Measurements from ENCODE around the gene ADAM10. TPM values are rescaled to one million over a fixed set of nuclear protein-coding genes. Genes with fewer than 3 reads are reported as not detected.
"Not testable (repeated sequence)": the region's sequence is repeated elsewhere in the genome, so short reads cannot be mapped to it uniquely, and the experiment has no call there.

The ADAM10 gene
- total and polyA plus RNA-seq, 8 donors = 5.8 to 159 (median 17.2) TPM

DNA sequence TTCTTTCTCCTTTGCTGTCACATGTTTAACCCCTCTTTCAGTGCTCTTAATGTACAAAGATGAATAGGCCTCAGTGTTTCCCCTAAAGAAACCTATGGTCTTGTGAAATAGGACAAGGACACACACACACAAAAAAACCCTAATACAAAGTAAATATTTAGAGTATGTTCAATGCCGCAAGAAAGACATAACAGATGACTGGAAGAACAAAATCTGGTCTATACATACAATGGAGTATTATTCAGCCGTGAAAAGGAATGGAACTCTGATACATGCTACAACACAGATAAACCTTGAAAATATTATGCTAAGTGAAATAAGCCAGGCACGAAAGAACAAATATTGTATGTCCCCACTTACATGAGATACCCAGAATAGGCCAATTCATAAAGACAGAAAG is 123.1 kb downstream of the ADAM10 start:
- TF ChIP-seq POLR2AphosphoS5 (IDR thresholded peaks at IDR 0.05) = no peak
- TF ChIP-seq, protein P1, sequence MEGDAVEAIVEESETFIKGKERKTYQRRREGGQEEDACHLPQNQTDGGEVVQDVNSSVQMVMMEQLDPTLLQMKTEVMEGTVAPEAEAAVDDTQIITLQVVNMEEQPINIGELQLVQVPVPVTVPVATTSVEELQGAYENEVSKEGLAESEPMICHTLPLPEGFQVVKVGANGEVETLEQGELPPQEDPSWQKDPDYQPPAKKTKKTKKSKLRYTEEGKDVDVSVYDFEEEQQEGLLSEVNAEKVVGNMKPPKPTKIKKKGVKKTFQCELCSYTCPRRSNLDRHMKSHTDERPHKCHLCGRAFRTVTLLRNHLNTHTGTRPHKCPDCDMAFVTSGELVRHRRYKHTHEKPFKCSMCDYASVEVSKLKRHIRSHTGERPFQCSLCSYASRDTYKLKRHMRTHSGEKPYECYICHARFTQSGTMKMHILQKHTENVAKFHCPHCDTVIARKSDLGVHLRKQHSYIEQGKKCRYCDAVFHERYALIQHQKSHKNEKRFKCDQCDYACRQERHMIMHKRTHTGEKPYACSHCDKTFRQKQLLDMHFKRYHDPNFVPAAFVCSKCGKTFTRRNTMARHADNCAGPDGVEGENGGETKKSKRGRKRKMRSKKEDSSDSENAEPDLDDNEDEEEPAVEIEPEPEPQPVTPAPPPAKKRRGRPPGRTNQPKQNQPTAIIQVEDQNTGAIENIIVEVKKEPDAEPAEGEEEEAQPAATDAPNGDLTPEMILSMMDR (IDR thresholded peaks at IDR 0.05) = no peak
- TF ChIP-seq EP300 (IDR thresholded peaks at IDR 0.05) = no peak
- intact Hi-C loops (cut with DNase I; ENCODE audit: low total_unique reads) = no loop called here
- H3K27ac ChIP-seq = no peak overlapping the region
- H3K4me1 ChIP-seq = peaks cover 10 to 30% (median 18%) of the 10 kb centered on the region in 4 donors
- H3K36me3 ChIP-seq = peaks cover 3 to 24% (median 17%) of the 10 kb centered on the region in 4 donors
- H3K9me3 ChIP-seq = no peaks in the 10 kb centered on the region
- H3K27me3 ChIP-seq = no peaks in the 10 kb centered on the region
- 89 to 97% (median 96%) methylated on average over 3 of the region's 3 CpGs for WGBS, 5 donors
- no peak for DNase-seq
- no peak overlapping the region for H3K4me3 ChIP-seq

DNA sequence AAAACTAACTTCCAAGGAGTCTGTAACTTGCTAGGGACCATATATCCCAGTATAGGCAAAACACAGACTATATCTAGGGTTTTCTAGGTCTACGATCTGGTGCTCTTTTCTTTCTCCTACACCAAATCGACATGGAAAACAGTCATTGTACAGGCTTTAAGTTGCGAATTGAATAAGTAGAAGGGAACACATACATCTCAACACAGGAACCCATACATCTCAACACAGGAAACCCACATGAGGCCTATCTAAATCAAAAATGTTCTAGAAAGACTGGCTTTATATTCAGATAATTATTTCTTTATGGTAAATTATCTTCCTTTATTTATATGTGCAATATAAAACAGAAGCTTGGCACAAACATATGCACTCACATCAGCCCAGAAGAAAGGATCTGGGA is 126.6 kb downstream of the ADAM10 start:
- TF ChIP-seq, protein P1 (IDR thresholded peaks at IDR 0.05) = no peak
- TF ChIP-seq POLR2AphosphoS5 (IDR thresholded peaks at IDR 0.05) (no peak), POLR2A (IDR thresholded peaks at IDR 0.05) (no peak), EP300 (IDR thresholded peaks at IDR 0.05) (no peak)

DNA sequence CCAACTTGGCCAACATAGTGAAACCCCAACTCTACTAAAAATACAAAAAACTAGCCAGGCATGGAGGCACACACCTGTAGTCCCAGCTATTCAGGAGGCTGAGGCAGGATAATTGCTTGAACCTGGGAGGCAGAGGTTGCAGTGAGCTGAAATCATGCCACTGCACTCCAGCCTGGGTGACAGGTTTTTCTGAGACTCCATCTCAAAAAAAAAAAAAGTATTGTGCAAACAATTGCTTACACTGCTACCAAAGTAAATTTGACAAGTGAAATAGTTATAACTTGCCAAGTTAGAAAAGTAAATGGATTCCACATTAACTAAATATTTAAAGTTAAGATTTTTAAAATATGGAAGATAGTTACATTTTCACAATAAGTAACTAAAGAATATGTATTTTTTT is 129.2 kb downstream of the ADAM10 start:
- DNase-seq; H3K27me3 ChIP-seq; H3K4me3 ChIP-seq; H3K9me3 ChIP-seq; H3K27ac ChIP-seq; intact Hi-C loops (cut with DNase I; ENCODE audit: low total_unique reads): not testable (repeated sequence)
- Histone ChIP-seq H3K4me1 (peaks cover 0 to 11% (median 0%) of the 10 kb centered on the region in 4 donors), H3K36me3 (peaks cover 0 to 39% (median 28%) of the 10 kb centered on the region in 4 donors)

More for the DNA sequence above, 126.6 kb downstream of the ADAM10 start:
- Histone ChIP-seq H3K27ac (no peak overlapping the region), H3K4me3 (no peak overlapping the region), H3K36me3 (peaks cover 3 to 33% (median 25%) of the 10 kb centered on the region in 4 donors), H3K9me3 (peaks cover 0 to 3% (median 0%) of the 10 kb centered on the region in 4 donors), H3K4me1 (peaks cover 2 to 17% (median 9%) of the 10 kb centered on the region in 4 donors), H3K27me3 (no peaks in the 10 kb centered on the region)
- intact Hi-C loops (cut with DNase I; ENCODE audit: low total_unique reads) = no loop called here
- no peak for DNase-seq
- WGBS, 5 donors = 88 to 95% (median 90%) methylated on average over 3 of the region's 3 CpGs

DNA sequence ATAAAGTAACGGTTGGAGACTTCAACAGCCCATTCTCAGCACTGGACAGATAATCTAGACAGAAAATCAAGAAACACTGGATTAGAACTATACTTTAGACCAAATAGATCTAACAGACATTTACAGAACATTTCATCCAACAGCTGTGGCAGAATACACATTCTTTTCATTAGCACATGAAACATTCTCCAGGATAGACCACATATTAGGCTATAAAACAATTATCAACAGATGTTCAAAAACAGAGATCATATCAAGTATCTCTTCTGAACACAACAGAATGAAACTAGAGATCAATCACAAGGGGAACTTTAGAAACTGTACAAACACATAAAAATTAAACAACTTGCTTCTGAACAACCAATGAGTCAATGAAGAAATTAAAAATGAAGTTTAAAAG is 133.3 kb downstream of the ADAM10 start:
- intact Hi-C loops (cut with DNase I; ENCODE audit: low total_unique reads) = no loop called here
- 89 to 100% (median 93%) methylated on average over 1 of the region's 1 CpG for WGBS, 5 donors
- Histone ChIP-seq H3K9me3 (peaks cover 3 to 26% (median 11%) of the 10 kb centered on the region in 4 donors), H3K36me3 (peaks cover 0 to 56% (median 40%) of the 10 kb centered on the region in 4 donors), H3K27me3 (no peaks in the 10 kb centered on the region), H3K27ac (no peak overlapping the region), H3K4me3 (no peak overlapping the region), H3K4me1 (peaks cover 0 to 11% (median 10%) of the 10 kb centered on the region in 4 donors)
- TF ChIP-seq POLR2AphosphoS5 (IDR thresholded peaks at IDR 0.05) = no peak
- TF ChIP-seq, protein P1 (IDR thresholded peaks at IDR 0.05) = no peak
- TF ChIP-seq EP300 (IDR thresholded peaks at IDR 0.05) = no peak
- no peak for TF ChIP-seq POLR2A (IDR thresholded peaks at IDR 0.05)
- no peak for DNase-seq

All from stomach (tissue), 9 donors.